Prostate gland (tissue), 2 donors: Measurements from ENCODE around the gene PSPH.
A peak's percentile ranks its signal among the peaks of the same experiment; 100 is the strongest.

Experiments used
- CTCF ChIP-seq, 4 experiments: fragments of 200-600 bp in 2 of 4; fragments of 450-650 bp in 2 of 4; sonication (generic) in 2 of 4; IDR thresholded peaks; 1 replicate in 3 of 4; 2 replicates in 1 of 4; pipeline ENCODE4 v1.5.1; 2016 to 2019; ENCODE audit warnings: antibody characterized with exemption in 4 of 4, mild to moderate bottlenecking in 2 of 4, moderate library complexity in 2 of 4
- POLR2A ChIP-seq: fragments of 450-650 bp; IDR thresholded peaks from one replicate; pipeline ENCODE4 v1.6.1; 2016; ENCODE audit warnings: antibody characterized with exemption, mild to moderate bottlenecking
- POLR2AphosphoS5 ChIP-seq: sonication (generic); formaldehyde crosslinking; IDR thresholded peaks from one replicate; pipeline ENCODE4 v1.6.1; 2017; ENCODE audit warnings: antibody characterized with exemption

GRCh38 chr7:56009695-56010094 is 41.5 kb downstream of the PSPH start:
- TF ChIP-seq POLR2AphosphoS5: peak; percentile 90
- TF ChIP-seq POLR2A: no peak
- TF ChIP-seq CTCF (IDR thresholded peaks at IDR 0.05): peak in 1 of 4 experiments; percentile 21
